NCI-H2029 treated with DMSO at 0.1 percent for 48 hours (cell line): ENCODE results near the gene FBXO21.
"Not testable (repeated sequence)": the region's sequence is repeated elsewhere in the genome, so short reads cannot be mapped to it uniquely, and the experiment has no call there.

Experiments used
- DNase-seq: peaks from one replicate; lab custom pipeline; 2025; lab: John Stamatoyannopoulos, UW

The FBXO21 gene, protein sequence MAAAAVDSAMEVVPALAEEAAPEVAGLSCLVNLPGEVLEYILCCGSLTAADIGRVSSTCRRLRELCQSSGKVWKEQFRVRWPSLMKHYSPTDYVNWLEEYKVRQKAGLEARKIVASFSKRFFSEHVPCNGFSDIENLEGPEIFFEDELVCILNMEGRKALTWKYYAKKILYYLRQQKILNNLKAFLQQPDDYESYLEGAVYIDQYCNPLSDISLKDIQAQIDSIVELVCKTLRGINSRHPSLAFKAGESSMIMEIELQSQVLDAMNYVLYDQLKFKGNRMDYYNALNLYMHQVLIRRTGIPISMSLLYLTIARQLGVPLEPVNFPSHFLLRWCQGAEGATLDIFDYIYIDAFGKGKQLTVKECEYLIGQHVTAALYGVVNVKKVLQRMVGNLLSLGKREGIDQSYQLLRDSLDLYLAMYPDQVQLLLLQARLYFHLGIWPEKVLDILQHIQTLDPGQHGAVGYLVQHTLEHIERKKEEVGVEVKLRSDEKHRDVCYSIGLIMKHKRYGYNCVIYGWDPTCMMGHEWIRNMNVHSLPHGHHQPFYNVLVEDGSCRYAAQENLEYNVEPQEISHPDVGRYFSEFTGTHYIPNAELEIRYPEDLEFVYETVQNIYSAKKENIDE

GRCh38 chr12:117190210-117190781 lies at the start of gene FBXO21:
Gene FBXO21 (minus strand): TSS chr12:117190470. CDS start chr12:117190456, 14 bp downstream.
- DNase-seq: peak; percentile 68

GRCh38 chr12:117236456-117237001 lies 46.3 kb upstream of the FBXO21 start:
- DNase-seq: peak; percentile 29

GRCh38 chr12:117235261-117235660 lies 45.0 kb upstream of the FBXO21 start:
- no peak for DNase-seq

DNA sequence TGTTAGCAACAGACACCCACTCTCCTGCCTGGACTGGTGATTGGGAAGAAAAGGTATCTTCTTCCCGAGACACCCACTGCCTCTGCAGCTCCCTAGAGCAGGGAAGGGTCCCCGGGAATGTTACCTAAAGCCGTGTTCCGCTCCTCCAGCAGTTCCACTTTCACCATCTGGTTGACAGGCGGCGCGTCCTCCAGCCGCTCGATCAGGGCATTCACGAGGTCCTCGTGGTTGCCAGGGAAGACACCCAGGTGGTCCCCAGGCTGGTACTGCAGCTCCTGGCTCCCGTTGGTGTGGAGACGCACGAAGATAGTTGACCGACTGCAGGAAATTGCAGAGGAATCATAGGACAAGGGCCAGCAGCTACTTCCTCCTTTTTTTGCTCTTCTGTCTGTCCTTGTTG lies 44.2 kb upstream of the FBXO21 start:
- DNase-seq: no peak

DNA sequence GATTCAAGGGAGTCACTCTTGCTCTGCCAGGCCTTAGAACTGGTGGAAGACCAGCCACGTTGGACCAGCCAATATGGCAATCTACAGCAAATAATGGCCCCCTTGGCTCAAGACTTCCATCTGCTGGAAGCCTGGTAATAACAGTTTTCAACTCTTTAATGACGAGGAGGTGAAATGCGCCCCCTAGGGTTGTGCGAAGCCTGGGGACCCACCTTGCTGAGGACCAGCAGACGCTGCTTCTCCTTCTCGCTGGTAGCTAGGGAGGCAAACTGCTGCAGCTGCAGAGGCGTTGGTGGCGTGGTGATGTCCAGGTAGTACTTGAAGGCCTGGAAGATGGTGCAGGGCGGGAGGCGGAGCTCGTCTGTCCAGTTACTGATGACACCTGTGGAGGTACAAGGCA lies 41.5 kb upstream of the FBXO21 start:
- no peak for DNase-seq

GRCh38 chr12:117228239-117228638 lies 38.0 kb upstream of the FBXO21 start:
- no peak for DNase-seq

DNA sequence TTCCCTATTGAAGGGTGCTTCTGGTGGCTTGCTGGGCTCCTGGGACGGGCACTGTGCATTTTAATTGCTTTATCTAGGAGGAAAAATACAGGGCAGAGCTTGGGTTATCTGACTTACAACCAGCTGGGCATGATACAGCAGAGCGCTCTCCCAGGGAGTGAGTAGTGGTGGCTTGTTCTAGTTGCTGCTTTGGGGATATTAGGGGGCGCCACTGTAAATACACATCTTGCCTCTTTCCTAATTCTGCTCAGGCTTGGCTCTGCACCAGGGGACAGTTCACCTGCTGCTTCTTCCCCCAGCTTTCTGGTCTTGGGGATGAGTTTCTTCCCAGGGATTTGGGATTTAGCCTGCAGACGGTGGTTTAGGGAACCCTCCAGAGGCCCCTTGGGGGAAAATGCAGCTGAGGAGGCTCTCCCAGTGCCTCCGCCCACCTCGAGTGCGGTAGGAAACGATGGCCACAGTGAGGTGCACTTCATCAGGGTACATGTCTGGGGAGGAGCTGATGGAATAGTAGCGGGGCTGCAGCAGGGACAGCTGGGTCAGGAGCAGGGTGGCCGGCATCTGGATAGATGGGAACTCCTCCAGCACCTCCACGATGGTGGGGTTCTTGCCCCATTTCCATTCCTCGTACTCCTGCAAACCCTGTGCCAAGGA lies 36.9 kb upstream of the FBXO21 start:
- DNase-seq: no peak

GRCh38 chr12:117226505-117226904 lies 36.2 kb upstream of the FBXO21 start:
- no peak for DNase-seq

DNA sequence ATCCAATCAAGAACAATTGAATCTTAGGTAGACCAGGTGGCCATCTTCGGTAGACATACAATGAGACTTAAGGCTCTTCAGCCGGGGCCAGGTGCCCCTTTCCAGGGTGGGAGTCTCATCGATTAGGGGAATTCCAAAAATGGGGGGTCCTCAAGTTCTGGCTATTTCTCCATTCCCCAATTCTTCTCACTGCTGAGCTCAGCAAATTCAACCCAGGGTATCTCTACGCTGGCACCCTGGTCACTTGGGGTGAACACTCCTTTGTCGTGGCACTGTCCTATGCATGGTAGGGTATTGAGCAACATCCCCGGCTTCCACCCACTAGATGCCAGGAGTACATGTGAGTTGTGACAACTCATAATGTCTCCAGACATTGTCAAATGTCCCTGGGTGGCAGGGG lies 34.9 kb upstream of the FBXO21 start:
- DNase-seq: no peak

DNA sequence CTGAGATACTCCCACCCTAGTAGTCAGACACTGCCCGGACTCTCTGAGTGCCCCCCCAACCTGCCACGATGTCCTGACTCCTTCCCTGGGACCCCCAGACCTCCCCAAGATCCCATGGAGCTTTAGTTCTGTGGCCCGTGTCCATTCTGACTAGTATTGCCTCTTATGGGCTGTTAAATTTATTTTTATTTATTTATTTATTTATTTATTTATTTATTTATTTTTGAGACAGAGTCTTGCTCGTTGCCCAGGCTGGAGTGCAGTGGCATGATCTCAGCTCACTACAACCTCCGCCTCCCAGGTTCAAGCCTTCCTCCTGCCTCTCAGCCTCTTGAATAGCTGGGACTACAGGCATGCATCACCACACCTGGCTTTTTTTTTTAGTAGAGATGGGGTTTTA lies 30.7 kb upstream of the FBXO21 start:
- DNase-seq: not testable (repeated sequence)

GRCh38 chr12:117218149-117218548 lies 27.9 kb upstream of the FBXO21 start:
- no peak for DNase-seq

DNA sequence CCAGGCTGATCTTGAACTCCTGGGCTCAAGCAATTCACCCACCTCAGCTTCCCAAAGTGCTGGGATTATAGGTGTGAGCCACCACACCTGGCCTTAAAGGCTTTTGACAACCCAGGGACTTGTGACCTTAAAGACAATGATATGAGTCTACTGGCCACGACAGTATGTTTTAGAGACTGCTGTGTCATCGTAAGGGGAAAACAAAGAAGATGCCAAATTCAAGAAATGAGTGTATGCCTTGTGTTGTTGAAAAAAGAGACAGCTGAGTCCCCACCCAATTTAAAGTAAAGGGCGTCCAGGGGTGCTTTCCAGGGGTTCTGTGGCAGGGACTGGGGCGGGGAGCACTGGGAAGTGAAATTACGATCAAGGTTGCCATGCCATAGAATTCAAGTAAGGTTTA lies 26.4 kb upstream of the FBXO21 start:
- no peak for DNase-seq

DNA sequence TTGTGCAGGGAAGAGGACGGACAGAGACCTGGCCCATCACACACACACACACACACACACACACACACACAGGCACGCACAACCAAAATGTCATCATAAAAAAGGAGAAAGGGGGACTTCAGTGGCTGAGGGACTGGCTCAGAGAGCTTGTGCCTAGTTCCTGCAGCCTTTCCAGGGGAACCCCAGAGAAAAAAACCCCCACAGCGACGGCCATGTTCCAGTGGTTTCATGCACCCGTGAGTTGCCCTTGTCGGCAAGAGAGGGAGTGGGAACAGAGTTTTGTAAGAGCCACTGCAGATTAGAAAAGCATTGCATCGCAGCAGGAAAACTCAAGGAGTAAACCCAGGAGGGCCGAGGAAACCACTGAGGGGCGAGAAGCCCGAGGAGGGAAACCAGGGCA lies 24.5 kb upstream of the FBXO21 start:
- no peak for DNase-seq

DNA sequence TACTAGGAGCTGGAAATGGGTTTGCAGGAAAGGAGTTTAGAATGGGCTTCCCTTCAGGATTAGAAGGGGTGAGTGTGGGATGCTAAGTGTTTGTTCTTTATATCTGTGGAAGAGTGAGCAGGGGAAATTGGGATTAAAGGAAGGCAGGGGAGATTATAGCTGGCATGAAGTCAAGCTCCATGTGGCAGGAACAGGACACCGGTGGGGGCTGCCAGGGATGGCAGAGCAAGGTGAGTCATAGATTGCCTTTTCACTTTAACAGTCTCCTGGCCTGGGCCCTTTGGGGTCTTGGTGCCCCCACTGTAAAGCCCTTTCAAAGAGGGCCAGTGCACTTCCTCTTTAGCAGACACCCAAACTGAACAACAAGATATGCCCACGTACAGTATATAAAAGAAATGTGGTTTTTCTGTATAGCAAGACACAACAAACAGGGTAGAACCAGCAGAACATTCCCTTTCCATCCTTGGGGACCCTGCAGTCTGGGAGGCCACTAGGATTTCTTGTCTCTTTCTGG lies 23.1 kb upstream of the FBXO21 start:
- DNase-seq: no peak

DNA sequence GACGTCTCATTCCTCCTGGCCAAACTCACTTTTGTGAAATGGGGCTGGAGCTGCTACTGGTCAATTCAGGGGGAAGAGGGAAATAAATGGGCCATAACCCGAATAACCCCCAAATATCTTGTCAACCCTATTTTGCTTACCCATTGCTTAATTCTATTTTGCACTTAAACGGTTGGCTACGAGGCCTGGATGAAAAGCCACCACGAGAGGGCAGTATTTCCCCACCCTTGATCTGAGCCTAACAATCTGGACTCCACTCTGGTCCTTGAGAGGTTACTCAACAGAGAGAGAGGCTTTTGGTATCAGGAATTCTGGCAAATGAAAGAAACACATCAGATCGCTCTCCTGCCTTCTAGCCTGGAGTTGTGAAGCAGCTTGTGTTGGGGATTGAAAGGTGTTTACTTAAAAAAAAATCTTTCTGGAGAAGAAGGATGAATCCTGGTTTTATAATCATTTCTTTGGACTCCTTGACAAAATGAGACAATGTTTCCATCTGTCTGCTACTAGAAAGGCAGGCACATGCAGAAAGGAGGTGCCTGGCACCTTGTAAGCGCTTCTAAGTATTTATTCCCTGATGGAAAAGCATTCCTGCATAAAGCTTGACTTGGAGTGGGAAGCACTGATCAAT lies 22.4 kb upstream of the FBXO21 start:
- peak; percentile 57 for DNase-seq

GRCh38 chr12:117210266-117210918 lies 20.1 kb upstream of the FBXO21 start:
- no peak for DNase-seq

DNA sequence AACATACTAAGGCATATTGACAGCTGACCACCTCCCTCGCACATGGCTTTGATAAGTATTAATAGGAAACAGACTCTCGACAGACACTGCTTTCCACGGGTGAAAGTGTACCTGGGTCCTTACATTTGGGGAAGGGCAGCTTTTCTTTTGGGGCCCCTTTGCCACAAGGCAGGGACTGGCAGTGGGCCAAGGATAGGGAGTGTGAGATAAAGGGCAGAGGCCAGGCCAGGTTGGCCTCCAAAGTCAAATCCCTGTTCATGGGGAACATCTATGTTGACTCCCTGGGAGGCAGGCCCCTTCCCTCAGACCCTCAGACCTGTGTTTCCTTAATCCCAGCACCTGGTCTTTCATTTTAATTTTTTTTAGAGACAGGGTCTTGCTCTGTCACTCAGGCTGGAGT lies 19.4 kb upstream of the FBXO21 start:
- DNase-seq: no peak

GRCh38 chr12:117208811-117209455 lies 18.7 kb upstream of the FBXO21 start:
- no peak for DNase-seq

DNA sequence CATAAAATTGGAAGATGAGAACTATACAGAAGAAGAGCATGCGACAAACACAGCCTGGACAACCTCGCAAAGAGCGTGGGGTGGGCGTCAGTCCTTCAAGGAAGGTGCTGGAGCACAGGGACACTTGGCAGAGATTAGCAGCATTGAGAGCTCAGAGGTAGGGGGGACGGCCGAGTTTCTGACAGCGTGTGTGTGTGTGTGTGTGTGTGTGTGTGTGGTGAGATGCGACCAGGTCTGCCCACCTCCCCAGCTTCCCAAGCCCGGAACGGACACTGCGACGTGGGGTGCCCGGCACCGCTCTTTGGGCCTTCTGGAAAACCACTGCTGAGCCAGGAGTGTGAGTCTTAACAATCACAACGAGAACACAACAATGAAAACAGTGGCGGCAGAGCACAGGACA lies 17.9 kb upstream of the FBXO21 start:
- no peak for DNase-seq

DNA sequence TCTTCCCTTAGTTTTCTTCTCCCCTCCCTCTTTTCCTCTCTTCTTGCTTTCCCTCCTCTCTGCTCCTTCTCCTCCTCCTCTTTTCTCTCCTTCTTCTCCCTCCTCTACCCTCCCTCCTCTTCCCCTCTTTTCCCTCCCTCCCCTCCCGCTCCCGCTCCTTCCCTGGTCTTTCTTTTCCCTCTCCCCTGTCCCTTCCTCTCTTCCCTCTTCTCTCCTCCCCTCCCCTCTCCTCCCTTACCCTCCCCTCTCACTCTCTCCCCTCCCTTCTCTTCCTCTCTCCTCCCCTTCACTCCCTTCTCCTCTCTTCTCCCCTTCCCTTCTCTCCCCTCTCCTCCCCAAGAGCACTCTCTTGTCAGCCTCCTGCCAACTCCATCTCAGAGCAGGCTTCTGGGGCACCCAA lies 17.4 kb upstream of the FBXO21 start:
- DNase-seq: no peak

- DNase-seq: no peak
Measured at GRCh38 chr12:117202556-117202955, 12.3 kb upstream of the FBXO21 start.
